CD4-positive, CD25-positive, alpha-beta regulatory T cell (primary cell): ENCODE data around the gene RHD. TPM values are rescaled to one million over a fixed set of nuclear protein-coding genes. Genes with fewer than 3 reads are reported as not detected.
A peak's percentile ranks its signal among the peaks of the same experiment; 100 is the strongest.
"Not testable (repeated sequence)": the region's sequence is repeated elsewhere in the genome, so short reads cannot be mapped to it uniquely, and the experiment has no call there.

Experiments
- ATAC-seq, 2 donors: fragments of 150-1000 bp; cut with Tn5 transposase; one replicate each; pipeline ENCODE4 v1.10.0; 2021; ENCODE audit warnings: low read depth in 2 of 2, moderate number of reproducible peaks in 2 of 2, moderate library complexity in 1 of 2
- DNase-seq, 3 donors: peaks; one replicate each; pipeline versions ENCODE4 v3.0.0 to v3.0.0-alpha.2; 2012 to 2022; ENCODE audit warnings: mixed read lengths in 1 of 3
- H3K27ac ChIP-seq: one replicate; pipeline ENCODE4 v1.7.0; 2013; ENCODE audit warnings: mild to moderate bottlenecking, low read length; ENCODE audit not compliant: insufficient read depth, poor library complexity, severe bottlenecking
- H3K27me3 ChIP-seq: one replicate; pipeline ENCODE4 v1.7.0; 2013; ENCODE audit warnings: low read length; ENCODE audit not compliant: control insufficient read depth, insufficient read depth
- H3K36me3 ChIP-seq: one replicate; pipeline ENCODE4 v1.7.0; 2013; ENCODE audit warnings: mild to moderate bottlenecking, low read length, moderate library complexity; ENCODE audit not compliant: control insufficient read depth, insufficient read depth
- H3K4me1 ChIP-seq: 2 replicates; pipeline ENCODE4 v1.7.0; 2013; ENCODE audit warnings: mild to moderate bottlenecking, low read length; ENCODE audit not compliant: insufficient read depth, control insufficient read depth, poor library complexity, severe bottlenecking
- H3K4me3 ChIP-seq: one replicate; pipeline ENCODE4 v1.7.0; 2013; ENCODE audit warnings: low read depth, mild to moderate bottlenecking, low read length, moderate library complexity
- H3K9me3 ChIP-seq, 2 experiments: 1 replicate in 1 of 2; 2 replicates in 1 of 2; pipeline ENCODE4 v1.7.0; 2013; ENCODE audit warnings: low read length in 2 of 2, mild to moderate bottlenecking in 1 of 2, moderate library complexity in 1 of 2; ENCODE audit not compliant: control insufficient read depth in 2 of 2
- H3K27ac Mint-ChIP-seq, 3 donors: one replicate each; pipeline ENCODE4 v1.8.0; 2020 to 2022; ENCODE audit warnings: mild to moderate bottlenecking in 3 of 3, mixed read lengths in 3 of 3, moderate library complexity in 2 of 3
- H3K27me3 Mint-ChIP-seq: one replicate; pipeline ENCODE4 v1.8.0; 2022; ENCODE audit warnings: mild to moderate bottlenecking, mixed read lengths
- H3K36me3 Mint-ChIP-seq: one replicate; pipeline ENCODE4 v1.8.0; 2020; ENCODE audit warnings: mixed read lengths
- H3K4me1 Mint-ChIP-seq, 4 donors: one replicate each; pipeline ENCODE4 v1.8.0; 2020 to 2022; ENCODE audit warnings: mixed read lengths in 4 of 4, mild to moderate bottlenecking in 1 of 4
- H3K4me3 Mint-ChIP-seq, 4 donors: one replicate each; pipeline ENCODE4 v1.8.0; 2020 to 2022; ENCODE audit warnings: mild to moderate bottlenecking in 4 of 4, mixed read lengths in 4 of 4, moderate library complexity in 3 of 4
- H3K9me3 Mint-ChIP-seq, 7 donors: one replicate each; pipeline ENCODE4 v1.8.0; 2020 to 2022; ENCODE audit warnings: mixed read lengths in 7 of 7, mild to moderate bottlenecking in 3 of 7, moderate library complexity in 2 of 7
- polyA plus RNA-seq, 4 donors: library from polyadenylated mRNA; unstranded; fragments of 300-500 nt; fragmentation: Illumina TruSeq; gene quantifications; one replicate each; pipeline ENCODE4 v1.2.3, GENCODE V29; 2021
- total RNA-seq: library from RNA; stranded (reverse); gene quantifications from one replicate; pipeline ENCODE4 v1.2.3, GENCODE V29; 2022

The RHD gene
- total and polyA plus RNA-seq, 5 donors from 2014 or later, result 0.10 to 0.48 (median 0.29) TPM

DNA sequence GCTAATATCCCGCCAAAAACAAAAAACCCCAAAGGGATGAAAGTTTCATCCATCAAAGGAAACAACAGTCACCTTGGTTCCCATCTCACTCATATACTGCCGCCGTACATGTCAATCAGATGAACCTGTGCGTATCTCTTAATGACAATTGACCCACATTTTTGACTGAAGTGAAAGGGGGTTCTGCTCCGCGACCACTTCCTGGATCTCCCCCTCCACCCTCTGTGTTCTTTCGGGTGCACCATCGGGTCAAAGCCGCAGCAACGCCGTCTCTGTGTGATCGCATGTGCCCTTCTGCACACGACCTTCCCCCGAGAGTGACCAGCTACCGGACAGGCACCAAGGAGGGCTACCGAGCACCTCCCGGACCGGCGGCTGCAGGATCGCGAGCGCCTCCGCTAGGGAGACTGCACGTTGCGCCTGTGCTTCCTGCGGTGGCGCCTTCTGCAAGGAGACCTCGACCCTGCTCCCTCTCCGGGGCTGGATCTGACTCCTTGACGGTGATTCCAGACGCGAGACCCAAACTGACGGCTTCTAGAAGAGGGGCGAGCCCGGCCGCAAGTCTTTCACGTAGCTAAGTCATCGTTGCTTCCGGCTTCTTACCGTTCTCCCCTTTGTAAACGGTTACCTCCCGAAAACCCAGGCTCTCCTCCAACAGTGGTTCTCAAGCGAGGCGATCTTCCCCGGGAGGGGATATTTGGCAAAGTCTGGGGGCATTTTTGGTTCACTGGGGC, 5.6 kb upstream of the RHD start:
- H3K27me3 Mint-ChIP-seq, H3K36me3 Mint-ChIP-seq, H3K27me3 ChIP-seq, H3K36me3 ChIP-seq, H3K9me3 Mint-ChIP-seq, H3K9me3 ChIP-seq, H3K4me1 ChIP-seq: not testable (repeated sequence)
- peak in 2 of 3 donors; percentile 54 to 63 for DNase-seq
- Histone ChIP-seq H3K4me3 (peak overlapping the region; percentile 83), H3K27ac (peak overlapping the region; percentile 41)
- peak; percentile 31 to 33 for ATAC-seq
- Mint-ChIP-seq H3K27ac (peak overlapping the region; percentile 43 to 93 (median 85)), H3K4me3 (peak overlapping the region; percentile 93 to 100 (median 96)), H3K4me1 (peaks cover 7 to 30% (median 16%) of the 10 kb centered on the region in 4 donors)

DNA sequence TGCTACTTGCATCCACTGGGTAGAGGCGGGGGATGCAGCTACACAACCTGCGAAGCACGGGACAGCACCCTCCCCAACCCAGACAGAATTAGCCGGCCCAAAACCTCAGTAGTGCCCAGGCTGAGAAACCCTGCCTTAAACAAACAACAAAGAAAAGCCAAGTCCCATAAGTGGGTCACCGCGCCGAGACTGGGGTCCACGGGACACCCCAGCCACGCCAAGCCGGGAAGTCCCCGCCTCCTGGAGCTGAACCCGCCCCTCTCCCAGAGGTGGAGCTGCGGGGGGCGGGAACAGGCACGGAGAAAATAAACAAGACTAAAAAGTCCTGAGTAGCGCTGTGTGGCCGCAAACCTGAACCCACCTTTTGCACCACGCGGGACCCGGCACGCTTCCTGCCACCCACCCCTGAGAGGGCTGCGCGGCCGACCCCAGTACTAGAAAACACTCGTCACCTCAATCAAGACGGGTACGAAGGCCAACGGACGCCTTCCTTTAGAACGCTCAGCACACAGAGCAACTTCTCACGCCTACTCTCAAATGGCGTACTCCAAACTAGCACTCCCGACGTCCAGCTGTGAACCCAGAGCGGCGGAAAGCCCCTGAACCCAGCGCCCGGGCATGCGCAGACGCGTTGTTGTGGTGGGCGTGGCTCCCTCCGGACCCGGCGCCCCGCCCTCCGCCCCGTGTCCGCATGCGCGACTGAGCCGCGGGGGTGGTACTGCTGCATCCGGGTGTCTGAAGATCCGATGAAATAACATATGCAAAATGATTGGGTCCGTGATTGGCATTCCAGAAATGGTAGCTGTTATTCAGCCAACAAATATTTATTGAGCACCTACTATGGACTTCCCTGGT, 4.8 kb upstream of the RHD start:
- H3K27ac ChIP-seq, result peak overlapping the region; percentile 74
- peaks cover 7 to 24% (median 11%) of the 10 kb centered on the region in 4 donors for H3K4me1 Mint-ChIP-seq
- peak overlapping the region; percentile 76 for H3K4me3 ChIP-seq
- H3K27me3 Mint-ChIP-seq, H3K9me3 Mint-ChIP-seq, H3K36me3 ChIP-seq, H3K36me3 Mint-ChIP-seq, H3K4me1 ChIP-seq, H3K9me3 ChIP-seq, H3K27me3 ChIP-seq: not testable (repeated sequence)
- H3K4me3 Mint-ChIP-seq, result peak overlapping the region; percentile 89 to 98 (median 94)
- H3K27ac Mint-ChIP-seq, result peak overlapping the region; percentile 83 to 92 (median 84)
- peak; percentile 75 to 78 for ATAC-seq
- DNase-seq, result peak; percentile 85 to 93 (median 86)

DNA sequence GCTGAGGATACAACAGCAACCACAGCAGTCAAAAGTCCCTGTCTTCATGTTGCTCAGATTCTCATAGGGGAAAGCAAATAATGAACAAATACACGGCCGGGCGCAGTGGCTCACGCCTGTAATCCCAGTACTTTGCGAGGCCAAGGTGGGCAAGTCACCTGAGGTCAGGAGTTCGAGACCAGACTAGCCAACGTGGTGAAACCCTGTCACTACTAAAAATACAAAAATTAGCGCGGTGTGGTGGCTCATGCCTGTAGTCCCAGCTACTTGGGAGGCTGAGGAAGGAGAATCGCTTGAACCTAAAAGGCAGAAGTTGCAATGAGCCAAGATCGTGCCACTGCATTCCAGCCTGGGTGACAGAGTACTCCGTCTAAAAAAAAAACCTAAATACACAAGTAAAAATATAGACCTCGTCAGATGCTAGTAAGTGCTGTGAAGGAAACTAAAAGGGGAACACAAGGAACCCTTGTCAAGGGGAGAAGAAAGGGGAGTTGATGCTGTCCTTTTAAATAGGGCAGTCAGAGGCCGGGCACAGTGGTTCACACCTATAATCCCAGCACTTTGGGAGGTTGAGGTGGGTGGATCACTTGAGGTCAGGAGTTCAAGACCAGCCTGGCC, 4.1 kb upstream of the RHD start:
- Mint-ChIP-seq H3K27ac (peak overlapping the region; percentile 83 to 92 (median 84)), H3K27me3 (peaks cover 11% of the 10 kb centered on the region), H3K4me3 (peak overlapping the region; percentile 89 to 98 (median 94)), H3K4me1 (peaks cover 5 to 17% (median 7%) of the 10 kb centered on the region in 4 donors)
- Histone ChIP-seq H3K27ac (peak overlapping the region; percentile 74), H3K4me3 (peak overlapping the region; percentile 76)
- not testable (repeated sequence) for H3K36me3 Mint-ChIP-seq, H3K4me1 ChIP-seq, DNase-seq, ATAC-seq, H3K27me3 ChIP-seq, H3K9me3 ChIP-seq, H3K9me3 Mint-ChIP-seq, H3K36me3 ChIP-seq

DNA sequence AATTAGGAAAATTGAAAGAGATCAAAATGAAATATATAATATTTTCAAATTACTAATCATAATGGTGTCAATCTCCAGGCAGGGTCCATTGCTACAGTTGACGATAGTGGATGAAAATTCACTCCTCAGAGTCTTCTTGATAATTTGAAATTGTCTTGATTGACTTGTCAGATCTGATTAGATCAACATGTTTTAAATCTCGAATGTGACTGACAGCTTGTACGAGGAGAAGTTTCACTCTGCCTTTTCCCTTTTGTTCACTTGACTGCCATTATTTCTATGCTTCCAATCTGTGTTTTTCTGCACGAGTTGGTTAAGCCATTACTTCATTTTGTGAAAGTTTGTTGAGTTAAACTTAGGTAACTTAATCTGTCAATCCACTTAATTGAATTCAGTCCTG, 3.3 kb downstream of the RHD start:
- not testable (repeated sequence) for H3K9me3 ChIP-seq, H3K27ac ChIP-seq, H3K4me3 Mint-ChIP-seq, H3K4me3 ChIP-seq, H3K4me1 ChIP-seq, H3K9me3 Mint-ChIP-seq, H3K27ac Mint-ChIP-seq, H3K36me3 Mint-ChIP-seq, H3K27me3 ChIP-seq, H3K4me1 Mint-ChIP-seq, ATAC-seq, H3K36me3 ChIP-seq, DNase-seq
- H3K27me3 Mint-ChIP-seq, result peaks cover 15% of the 10 kb centered on the region

DNA sequence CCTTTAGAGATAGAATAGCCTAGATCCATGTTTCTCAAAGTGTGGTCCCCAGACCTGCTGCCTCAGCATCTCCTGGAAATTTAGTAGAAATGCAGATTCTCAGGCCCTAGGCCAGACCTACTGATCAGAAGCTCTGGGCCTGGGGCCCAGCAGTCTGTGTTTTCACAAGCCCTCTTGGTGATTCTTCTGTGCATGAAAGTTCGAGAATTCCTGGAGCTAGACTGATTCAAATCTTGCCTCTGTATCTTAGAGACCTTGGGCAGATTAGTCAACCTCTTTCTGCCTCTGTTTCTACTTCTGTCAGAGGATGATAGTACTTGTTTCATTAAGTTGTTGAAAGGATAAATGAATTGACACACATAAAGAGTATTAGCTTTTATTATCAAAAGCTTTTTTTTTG, 5.0 kb downstream of the RHD start:
- H3K4me3 ChIP-seq, DNase-seq, H3K27ac ChIP-seq, H3K27me3 ChIP-seq, H3K4me1 Mint-ChIP-seq, H3K4me1 ChIP-seq, H3K9me3 ChIP-seq, H3K27ac Mint-ChIP-seq, H3K9me3 Mint-ChIP-seq, H3K36me3 Mint-ChIP-seq, ATAC-seq, H3K36me3 ChIP-seq, H3K4me3 Mint-ChIP-seq: not testable (repeated sequence)
- peaks cover 14% of the 10 kb centered on the region for H3K27me3 Mint-ChIP-seq

DNA sequence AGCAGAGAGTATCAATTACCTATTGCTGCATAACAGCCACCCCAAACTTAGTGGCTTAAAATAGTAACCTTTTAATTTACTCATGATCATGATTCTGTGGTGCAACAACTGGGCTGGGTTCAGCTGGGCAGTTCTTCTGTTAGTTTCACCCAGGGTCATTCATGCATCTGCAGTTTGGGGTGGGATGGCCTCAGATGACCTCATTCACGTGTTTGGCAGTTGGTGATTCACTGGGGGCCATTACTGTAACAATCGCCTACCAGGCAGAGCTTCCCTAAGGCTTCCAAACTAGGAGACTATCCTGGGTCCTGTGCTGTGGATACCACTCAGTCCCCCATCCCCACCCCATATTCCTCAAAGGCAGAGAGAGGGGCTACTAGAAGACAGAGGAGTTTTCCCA, 6.0 kb downstream of the RHD start:
- not testable (repeated sequence) for ATAC-seq, H3K9me3 ChIP-seq

DNA sequence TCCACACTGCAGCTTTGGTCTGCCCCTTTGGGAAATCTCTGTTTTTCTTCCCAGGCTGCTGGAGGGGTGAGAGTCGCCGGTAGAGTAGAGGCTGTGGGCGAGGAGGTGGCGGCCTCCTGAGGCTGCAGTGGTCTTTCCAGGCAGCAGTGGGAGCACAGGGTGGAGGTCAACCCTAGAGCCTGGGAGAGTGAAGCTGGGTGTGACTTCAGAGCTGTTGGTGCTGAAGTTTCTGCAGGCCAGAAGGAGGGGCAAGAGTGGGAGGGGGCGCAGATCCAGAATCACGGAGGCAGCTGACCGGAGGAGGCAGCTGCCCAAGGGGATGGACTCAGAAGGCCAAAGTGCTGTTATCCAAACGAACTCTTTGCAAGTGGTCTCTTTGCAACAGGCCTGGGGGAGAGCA, 6.5 kb downstream of the RHD start:
- H3K27ac ChIP-seq, DNase-seq, H3K9me3 ChIP-seq, H3K27me3 ChIP-seq, H3K27ac Mint-ChIP-seq, ATAC-seq, H3K36me3 ChIP-seq, H3K4me3 Mint-ChIP-seq, H3K36me3 Mint-ChIP-seq, H3K9me3 Mint-ChIP-seq, H3K4me1 Mint-ChIP-seq, H3K4me1 ChIP-seq, H3K4me3 ChIP-seq: not testable (repeated sequence)
- H3K27me3 Mint-ChIP-seq, result peaks cover 12% of the 10 kb centered on the region

More for the DNA sequence above, 6.0 kb downstream of the RHD start:
- not testable (repeated sequence) for H3K36me3 ChIP-seq, H3K4me3 Mint-ChIP-seq, H3K27ac Mint-ChIP-seq, H3K36me3 Mint-ChIP-seq, H3K4me3 ChIP-seq, H3K4me1 Mint-ChIP-seq, H3K27ac ChIP-seq, H3K27me3 ChIP-seq, DNase-seq, H3K9me3 Mint-ChIP-seq, H3K4me1 ChIP-seq
- peaks cover 12% of the 10 kb centered on the region for H3K27me3 Mint-ChIP-seq
